HL-60 (cell line): Measurements from ENCODE around the gene API5.

Experiments used
- DNase-seq, 2 experiments: peaks; one replicate each; pipeline ENCODE4 v3.0.0-alpha.2; 2010 to 2020; ENCODE audit warnings: low read depth in 1 of 2, low spot score in 1 of 2
- H3K27ac ChIP-seq: fragments of 250-450 bp; sonication (Bioruptor Pico); replicated peaks from 2 replicates; pipeline ENCODE4 v1.5.1; 2020; ENCODE audit warnings: mild to moderate bottlenecking, moderate library complexity
- H3K27me3 ChIP-seq: fragments of 250-450 bp; sonication (Bioruptor Pico); 2 replicates; pipeline ENCODE4 v1.5.1; 2021; ENCODE audit warnings: mild to moderate bottlenecking, moderate library complexity; ENCODE audit not compliant: insufficient read depth, poor library complexity, severe bottlenecking
- H3K4me3 ChIP-seq: replicated peaks from 2 replicates; pipeline ENCODE4 v1.5.1; 2011; ENCODE audit warnings: mild to moderate bottlenecking, control low read depth, low read length; ENCODE audit not compliant: insufficient read depth
- GABPA ChIP-seq: IDR thresholded peaks from 2 replicates; pipeline ENCODE4 v1.6.1; 2012; ENCODE audit warnings: low read depth
- POLR2AphosphoS5 ChIP-seq: IDR thresholded peaks from 2 replicates; pipeline ENCODE4 v1.6.1; 2012; ENCODE audit warnings: low read depth
- SPI1 ChIP-seq: IDR thresholded peaks from 2 replicates; pipeline ENCODE4 v1.6.1; 2012; ENCODE audit warnings: low read depth, mild to moderate bottlenecking, borderline replicate concordance
- TF ChIP-seq, protein P1 (sequence below): IDR thresholded peaks from 2 replicates; pipeline ENCODE4 v1.6.1; 2012; ENCODE audit warnings: low read depth; ENCODE audit not compliant: insufficient replicate concordance
- TF ChIP-seq, protein P2 (sequence below): IDR thresholded peaks from one replicate; pipeline ENCODE4 v1.5.1; 2011; ENCODE audit warnings: low read length, control low read depth, inconsistent platforms; ENCODE audit not compliant: insufficient read depth

The API5 gene

DNA sequence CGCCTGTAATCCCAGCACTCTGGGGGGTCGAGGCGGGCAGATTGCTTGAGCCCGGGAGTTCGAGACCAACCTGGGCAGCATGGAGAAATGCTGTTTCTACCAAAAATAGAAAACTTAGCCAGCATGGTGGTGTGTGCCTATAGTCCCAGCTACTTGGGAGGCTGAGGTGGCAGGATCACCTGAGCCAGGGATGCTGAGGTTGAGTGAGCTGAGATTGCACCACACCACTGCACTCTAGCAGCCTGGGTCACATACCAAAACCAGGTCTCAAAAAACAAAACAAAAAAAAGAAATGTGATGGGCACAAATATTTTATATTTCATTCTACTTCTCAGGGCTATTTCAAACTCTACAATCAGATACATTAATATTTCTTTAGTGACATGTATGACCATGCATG, 72.6 kb downstream of the API5 start:
- H3K27ac ChIP-seq = no peak overlapping the region
- no peaks in the 10 kb centered on the region for H3K27me3 ChIP-seq
- DNase-seq = no peak
- no peak overlapping the region for H3K4me3 ChIP-seq
- TF ChIP-seq, protein P1, sequence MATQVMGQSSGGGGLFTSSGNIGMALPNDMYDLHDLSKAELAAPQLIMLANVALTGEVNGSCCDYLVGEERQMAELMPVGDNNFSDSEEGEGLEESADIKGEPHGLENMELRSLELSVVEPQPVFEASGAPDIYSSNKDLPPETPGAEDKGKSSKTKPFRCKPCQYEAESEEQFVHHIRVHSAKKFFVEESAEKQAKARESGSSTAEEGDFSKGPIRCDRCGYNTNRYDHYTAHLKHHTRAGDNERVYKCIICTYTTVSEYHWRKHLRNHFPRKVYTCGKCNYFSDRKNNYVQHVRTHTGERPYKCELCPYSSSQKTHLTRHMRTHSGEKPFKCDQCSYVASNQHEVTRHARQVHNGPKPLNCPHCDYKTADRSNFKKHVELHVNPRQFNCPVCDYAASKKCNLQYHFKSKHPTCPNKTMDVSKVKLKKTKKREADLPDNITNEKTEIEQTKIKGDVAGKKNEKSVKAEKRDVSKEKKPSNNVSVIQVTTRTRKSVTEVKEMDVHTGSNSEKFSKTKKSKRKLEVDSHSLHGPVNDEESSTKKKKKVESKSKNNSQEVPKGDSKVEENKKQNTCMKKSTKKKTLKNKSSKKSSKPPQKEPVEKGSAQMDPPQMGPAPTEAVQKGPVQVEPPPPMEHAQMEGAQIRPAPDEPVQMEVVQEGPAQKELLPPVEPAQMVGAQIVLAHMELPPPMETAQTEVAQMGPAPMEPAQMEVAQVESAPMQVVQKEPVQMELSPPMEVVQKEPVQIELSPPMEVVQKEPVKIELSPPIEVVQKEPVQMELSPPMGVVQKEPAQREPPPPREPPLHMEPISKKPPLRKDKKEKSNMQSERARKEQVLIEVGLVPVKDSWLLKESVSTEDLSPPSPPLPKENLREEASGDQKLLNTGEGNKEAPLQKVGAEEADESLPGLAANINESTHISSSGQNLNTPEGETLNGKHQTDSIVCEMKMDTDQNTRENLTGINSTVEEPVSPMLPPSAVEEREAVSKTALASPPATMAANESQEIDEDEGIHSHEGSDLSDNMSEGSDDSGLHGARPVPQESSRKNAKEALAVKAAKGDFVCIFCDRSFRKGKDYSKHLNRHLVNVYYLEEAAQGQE = no peak
- no peak for TF ChIP-seq POLR2AphosphoS5
- no peak for TF ChIP-seq GABPA
- TF ChIP-seq SPI1 = no peak
- TF ChIP-seq, protein P2, sequence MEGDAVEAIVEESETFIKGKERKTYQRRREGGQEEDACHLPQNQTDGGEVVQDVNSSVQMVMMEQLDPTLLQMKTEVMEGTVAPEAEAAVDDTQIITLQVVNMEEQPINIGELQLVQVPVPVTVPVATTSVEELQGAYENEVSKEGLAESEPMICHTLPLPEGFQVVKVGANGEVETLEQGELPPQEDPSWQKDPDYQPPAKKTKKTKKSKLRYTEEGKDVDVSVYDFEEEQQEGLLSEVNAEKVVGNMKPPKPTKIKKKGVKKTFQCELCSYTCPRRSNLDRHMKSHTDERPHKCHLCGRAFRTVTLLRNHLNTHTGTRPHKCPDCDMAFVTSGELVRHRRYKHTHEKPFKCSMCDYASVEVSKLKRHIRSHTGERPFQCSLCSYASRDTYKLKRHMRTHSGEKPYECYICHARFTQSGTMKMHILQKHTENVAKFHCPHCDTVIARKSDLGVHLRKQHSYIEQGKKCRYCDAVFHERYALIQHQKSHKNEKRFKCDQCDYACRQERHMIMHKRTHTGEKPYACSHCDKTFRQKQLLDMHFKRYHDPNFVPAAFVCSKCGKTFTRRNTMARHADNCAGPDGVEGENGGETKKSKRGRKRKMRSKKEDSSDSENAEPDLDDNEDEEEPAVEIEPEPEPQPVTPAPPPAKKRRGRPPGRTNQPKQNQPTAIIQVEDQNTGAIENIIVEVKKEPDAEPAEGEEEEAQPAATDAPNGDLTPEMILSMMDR = no peak

DNA sequence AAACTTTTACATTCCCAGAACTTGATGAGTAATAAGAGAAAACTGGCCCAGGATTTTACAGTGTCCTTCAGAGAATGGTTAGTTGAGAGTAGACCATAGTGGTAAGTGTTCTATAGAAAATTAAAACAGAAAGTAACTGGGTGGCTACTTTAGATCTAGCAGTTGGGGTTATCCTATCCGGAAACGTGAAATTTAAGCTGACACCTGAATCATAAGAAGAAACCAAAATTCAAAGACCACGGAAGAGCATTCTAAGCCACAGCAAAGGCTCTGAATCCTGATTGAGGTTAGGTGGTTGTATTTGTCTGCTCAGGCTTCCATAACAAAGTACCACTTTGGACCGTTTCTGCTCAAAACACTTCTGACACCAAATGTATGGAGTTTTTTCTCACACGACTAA, 80.9 kb downstream of the API5 start:
- H3K27me3 ChIP-seq = no peaks in the 10 kb centered on the region
- H3K27ac ChIP-seq = no peak overlapping the region
- H3K4me3 ChIP-seq = no peak overlapping the region
- no peak for TF ChIP-seq GABPA
- TF ChIP-seq, protein P1 = no peak
- no peak for TF ChIP-seq SPI1
- TF ChIP-seq POLR2AphosphoS5 = no peak
- TF ChIP-seq, protein P2 = no peak
- DNase-seq = no peak

DNA sequence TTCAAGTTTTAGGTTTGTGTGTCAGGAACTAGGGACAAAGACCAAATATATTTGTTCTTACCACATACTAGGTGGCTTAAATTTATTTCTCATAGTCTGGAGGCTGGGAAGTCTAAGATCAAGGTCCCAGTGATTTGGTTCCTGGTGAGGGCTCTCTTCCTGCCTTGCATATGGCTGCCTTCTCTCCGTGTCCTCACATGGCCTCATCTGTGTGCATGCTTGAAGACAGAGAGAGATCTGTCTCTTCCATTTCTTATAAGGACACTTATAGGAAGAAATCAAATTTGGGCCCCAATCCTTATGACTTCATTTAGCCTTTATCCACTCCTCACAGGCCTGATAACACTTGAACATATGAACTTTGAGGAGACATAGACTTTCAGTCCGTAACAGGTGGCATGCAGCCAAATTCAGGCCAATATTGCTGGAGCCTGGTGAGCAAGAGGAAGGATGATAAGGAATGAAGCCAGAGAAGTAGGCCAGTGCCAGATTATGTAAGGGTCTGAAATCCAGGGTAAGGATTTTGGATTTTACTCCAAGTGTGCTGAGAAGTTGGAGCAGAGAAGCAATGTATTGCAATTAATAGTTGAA, 82.1 kb downstream of the API5 start:
- TF ChIP-seq GABPA (no peak), POLR2AphosphoS5 (no peak), SPI1 (no peak)
- TF ChIP-seq, protein P1 = no peak
- TF ChIP-seq, protein P2 = no peak
- Histone ChIP-seq H3K27ac (no peak overlapping the region), H3K27me3 (no peaks in the 10 kb centered on the region), H3K4me3 (no peak overlapping the region)
- DNase-seq = no peak
